HG02642 (cell line): Measurements from ENCODE around the gene CCND1.
"Not testable (repeated sequence)": the region's sequence is repeated elsewhere in the genome, so short reads cannot be mapped to it uniquely, and the experiment has no call there.

Source experiments
- ATAC-seq: cut with Tn5 transposase; IDR thresholded peaks from one replicate; pipeline ENCODE4 v1.9.1; 2021; ENCODE audit warnings: mild to moderate bottlenecking; ENCODE audit not compliant: unreplicated experiment, poor library complexity

Gene CCND1

GRCh38 chr11:69617220-69617619 lies 23.7 kb upstream of the CCND1 start:
- ATAC-seq: no peak

DNA sequence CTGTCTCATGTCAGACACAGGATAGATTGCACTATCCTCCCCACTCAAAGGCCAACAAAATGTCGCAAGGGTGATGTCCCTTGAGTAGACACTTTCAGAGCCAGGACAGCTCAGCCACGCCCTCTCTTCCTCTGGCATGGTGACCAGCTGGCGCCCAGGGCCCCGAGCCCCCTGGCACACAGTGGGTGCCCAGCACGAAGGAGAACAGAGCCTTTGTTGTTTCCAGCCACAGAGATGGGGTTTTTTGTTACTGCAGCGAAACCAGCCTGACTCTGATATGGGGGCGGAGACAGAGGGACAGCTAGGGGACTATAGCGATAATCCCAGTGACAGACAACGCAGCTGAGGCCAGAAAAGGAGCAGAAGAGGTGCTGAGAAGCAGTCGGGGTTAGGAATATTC lies 23.3 kb upstream of the CCND1 start:
- ATAC-seq: no peak

DNA sequence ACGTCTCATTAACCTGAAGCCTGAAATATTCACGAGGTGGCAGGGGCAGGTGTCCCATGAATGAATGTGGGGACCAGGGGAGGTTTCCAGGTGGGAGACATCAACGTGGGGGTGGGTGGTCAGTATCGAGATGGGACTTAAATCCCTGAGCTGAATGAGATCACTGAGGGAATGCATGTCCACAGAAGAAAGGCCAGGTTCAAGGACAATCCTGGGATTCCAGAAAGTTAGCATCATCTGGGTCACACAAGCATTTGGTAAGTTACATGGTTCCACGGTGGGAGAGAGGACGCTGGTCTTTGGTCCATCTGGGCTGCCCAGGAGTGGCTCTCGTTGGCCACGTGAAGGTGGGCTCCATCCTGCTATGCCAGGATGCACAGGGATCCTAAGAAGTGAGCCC lies 22.7 kb upstream of the CCND1 start:
- ATAC-seq: no peak

DNA sequence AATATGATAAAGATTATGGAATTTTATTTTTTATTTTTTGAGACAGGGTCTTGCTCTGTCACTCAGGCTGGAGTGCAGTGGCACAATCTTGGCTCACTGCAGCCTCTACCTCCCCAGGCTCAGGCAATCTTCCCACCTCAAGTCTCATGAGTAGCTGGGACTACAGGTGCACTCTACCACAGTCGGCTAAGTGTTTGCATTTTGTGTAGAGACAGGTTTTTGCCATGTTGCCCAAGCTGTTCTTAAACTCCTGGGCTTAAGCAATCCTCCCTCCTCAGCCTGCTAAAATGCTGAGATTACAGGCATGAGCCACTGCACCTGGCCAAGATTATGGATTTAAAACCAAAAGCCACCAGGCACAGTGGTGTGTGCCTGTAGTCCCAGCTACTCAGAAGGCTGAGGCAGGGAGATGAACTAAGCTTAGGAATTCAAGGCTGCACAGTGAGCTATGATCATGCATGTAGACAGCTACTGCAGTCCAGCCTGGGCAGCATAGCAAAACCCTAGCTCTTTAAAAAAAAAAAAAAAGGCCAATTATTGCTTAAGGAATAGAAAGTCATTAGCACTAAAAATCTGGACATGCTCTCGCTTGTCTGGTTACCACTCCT lies 20.2 kb upstream of the CCND1 start:
- no peak for ATAC-seq

DNA sequence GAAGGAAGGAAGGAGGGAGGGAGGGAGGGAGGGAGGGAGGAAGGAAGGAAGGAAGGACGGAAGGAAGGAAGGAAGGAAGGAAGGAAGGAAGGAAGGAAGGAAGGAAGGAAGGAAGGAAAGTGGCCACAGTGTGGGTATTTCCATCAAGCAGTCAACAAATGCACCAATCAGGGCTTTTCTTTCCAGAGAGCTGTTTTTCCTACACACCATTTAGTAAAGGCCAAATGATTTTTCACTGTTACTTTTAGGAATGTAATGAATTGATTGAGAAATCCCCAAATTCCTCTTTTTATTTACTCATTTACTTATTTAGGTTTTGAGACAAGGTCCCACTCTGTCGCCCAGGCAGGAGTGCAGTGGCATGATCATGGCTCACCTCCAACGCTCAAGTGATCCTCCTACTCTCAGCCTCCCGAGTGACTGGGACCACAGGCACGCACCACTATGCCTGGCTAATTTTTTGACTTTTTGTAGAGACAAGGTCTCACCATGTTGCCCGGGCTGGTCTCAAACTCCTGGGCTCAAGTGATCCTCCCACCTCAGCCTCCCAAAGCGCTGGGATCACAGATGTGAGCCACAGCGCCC lies 18.8 kb upstream of the CCND1 start:
- ATAC-seq: not testable (repeated sequence)

DNA sequence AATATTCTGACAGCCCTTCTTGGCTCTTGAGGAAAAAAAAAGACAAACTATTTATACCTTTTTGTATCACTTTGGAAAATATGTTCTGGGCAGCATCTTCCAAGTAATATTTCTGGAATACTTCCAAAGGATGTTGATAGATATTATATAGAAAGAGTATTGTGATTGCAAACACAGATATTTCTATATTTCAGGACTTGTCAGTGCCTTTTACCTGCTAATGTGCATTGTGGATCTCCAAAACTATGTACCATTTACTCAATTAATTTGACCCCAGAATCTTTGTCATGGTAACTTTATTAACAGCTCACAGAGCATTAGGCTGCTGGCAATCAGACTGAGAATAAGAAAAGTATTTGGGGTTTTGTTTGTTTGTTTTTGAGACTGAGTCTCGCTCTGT lies 16.7 kb upstream of the CCND1 start:
- no peak for ATAC-seq

DNA sequence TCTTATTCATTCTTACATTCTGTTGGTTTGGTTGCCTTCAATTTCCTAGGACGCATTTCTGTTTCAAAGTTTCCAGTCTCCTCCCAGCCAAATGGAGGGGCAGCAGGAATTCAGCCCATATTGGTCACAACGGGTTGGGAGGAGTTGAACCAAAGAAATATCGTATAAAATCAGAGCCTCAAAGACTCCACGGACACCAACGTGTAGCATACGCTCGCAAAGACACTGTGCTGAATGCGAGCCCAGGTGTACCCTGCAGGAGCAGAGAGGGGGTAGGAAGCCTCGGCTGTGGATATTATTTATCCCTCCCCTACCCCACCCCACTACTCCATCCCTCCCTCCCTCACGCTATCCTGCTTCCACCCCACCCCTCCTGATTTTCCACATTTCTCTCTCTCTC lies 15.5 kb upstream of the CCND1 start:
- ATAC-seq: no peak

- ATAC-seq: no peak
Observed at GRCh38 chr11:69627551-69627950, 13.4 kb upstream of the CCND1 start.

DNA sequence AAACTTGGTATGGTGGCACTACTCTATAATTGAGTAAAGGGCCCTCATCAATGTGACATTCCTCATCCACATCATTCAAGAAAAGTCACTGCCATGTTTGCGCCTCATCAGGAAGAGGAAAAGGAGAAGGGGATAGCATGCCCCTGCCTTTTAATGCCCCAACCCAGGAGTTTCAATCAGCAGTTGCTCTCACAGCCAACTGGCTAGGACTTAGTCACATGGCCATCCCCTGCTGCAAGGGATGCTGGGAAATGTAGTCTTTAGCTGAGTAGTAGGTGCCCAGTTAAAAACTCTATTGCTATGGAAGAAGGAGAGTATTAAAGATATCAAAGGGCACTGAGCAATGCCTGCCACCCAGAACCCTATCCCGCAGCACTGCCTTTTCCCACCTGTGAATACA lies 10.9 kb upstream of the CCND1 start:
- ATAC-seq: no peak

- ATAC-seq: no peak
Observed at GRCh38 chr11:69630424-69630823, 10.5 kb upstream of the CCND1 start.

- ATAC-seq: no peak
Observed at GRCh38 chr11:69632900-69633299, 8.1 kb upstream of the CCND1 start.

GRCh38 chr11:69634069-69634468 lies 6.9 kb upstream of the CCND1 start:
- no peak for ATAC-seq

GRCh38 chr11:69634590-69634989 lies 6.4 kb upstream of the CCND1 start:
- ATAC-seq: no peak

GRCh38 chr11:69635195-69635594 lies 5.8 kb upstream of the CCND1 start:
- ATAC-seq: no peak

- ATAC-seq: no peak
Observed at GRCh38 chr11:69635804-69636511, 5.0 kb upstream of the CCND1 start.

DNA sequence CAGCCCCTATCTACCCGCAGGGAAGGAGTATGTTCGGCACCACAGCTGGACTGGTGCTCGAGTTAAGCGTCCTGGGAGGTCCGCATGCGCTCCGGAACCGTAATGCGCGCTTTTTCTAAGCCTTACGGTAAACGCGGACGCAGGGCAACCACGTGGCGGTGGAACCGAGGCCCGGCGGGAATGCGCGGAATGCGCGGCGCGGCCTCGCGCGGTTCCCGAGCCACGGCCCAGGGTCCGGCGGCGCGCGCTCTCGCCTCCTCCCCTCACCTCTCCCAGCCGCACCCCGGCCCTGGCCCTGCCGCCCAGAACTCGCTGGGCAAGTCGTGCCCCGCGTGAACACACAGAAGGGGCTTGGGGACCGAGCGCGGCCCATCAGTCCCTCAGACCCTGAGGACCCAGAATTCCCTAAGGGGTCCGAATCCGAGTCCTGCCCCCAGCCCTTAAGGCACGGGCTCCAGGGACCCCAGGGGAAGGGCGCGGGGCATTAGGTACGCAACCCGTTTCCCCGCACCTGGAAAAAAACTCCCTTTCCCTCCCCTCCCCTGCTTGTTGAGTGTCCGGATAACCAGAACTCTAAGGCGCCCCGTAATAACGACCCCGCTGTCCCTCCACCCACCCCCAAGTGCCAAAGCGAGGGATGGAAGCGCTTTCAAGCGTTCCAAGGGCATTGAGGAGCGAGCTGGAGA lies 4.3 kb upstream of the CCND1 start:
- ATAC-seq: no peak

DNA sequence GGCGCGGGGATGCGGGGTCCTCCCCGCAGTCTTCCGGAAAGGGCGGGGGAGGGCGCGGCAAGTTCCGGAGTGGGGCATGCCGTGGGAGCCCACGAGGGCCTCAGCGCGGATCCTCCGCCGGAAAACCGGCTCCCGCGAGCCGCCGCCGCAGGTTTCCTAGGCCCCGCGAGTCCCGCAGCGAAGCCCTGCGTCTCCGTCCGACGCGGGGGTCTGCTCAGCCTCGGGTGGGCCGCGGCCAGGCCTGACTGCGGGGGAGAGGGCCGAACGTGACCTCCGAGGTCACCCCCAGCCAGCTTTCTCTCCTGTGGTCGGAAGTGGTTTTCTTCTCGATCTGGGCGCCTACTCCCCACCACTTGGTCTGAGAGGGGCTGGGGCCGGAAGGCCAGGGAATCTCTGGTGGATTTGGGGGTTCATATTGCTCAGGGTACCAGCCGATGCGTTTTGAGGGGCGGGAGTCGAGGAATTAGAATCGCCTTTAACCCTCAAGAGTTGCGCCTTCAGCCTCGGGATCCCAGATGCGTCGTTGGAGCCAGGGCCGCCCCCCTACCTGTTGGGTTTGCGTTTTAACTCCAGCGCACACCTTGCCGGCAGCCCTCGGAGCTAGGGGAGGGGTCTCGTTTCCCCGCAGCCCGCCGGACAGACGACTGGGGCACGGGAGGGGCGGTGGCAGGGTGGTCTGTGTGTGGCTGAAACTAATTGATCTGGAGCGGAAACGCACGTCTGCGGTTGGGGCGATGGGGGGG lies 3.6 kb upstream of the CCND1 start:
- ATAC-seq: no peak

DNA sequence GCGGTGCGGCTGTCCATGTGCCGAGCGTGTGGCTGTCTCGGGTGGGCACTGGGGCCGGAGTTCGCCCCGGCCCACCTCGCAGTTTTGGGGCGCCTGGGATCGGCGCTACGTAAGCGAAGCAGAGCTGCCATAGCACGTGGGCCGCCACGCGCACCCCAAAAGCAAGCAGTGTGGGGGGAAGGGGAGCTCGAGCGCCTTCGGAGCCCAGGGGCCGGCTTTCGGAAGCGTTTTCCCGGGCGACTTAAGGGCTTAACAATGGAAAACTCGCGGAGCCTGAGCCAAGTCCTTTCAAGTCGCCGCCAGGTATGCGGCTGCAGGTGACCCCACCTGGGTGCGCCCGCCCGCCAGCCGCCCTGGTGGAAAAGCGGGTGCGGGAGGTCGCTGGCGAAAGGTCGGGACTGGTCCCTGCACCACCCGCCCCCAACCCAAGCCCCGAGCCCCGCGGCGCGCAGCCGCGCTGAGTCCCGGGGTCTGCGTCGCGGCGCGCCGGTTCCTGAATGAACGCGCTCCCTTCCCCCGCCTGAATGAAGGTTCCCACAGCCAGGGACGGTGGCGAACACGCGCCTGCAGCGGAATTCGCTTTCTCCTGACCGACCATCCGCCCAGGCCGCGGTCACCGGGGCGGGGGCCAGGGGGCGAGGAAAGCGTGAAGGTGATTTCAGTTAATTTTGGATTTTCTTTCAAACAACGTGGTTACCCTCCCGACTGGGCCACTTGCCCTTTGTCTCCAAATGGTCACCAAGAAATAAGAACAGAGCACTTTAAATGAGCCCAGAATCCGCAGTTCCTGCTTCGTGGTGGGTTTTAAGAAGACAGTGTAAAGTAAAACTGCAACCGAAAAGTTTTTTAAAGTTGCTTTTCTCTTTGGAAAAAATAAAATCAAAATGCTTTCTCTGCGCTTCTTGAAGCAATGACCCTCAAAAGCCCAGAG lies 2.8 kb upstream of the CCND1 start:
- ATAC-seq: no peak

DNA sequence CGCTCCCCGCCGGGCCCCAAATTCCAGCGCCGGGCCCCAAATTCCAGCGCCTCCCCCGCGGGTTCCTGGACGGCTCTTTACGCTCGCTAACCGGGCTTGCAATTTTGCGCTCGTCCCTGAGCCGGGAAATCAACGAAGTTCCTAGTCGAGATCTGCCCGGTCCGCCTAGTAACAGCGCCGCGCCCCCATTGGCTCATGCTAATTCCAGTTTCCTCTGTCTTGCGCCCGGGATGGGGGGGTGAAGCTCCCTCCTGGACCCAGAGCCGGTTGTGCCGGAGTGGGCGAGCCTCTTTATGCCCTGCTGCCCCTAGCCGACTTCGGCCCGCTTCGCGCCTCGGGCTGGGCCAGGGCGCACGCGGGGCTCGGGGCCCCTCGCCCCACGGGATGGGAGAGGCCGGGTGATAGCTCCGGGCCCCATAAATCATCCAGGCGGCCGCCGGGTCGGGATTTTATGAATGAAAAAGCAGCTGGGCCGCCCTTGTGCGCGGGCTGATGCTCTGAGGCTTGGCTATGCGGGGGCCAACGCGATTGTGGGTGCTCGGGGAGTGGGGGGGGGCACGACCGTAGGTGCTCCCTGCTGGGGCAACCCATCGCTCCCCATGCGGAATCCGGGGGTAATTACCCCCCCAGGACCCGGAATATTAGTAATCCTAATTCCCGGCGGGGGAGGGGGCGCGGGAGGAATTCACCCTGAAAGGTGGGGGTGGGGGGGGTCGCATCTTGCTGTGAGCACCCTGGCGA lies 1.8 kb upstream of the CCND1 start:
- ATAC-seq: no peak
